PC-9 (cell line): Measurements from ENCODE around the gene ANKRD6. TPM values are rescaled to one million over a fixed set of nuclear protein-coding genes. Genes with fewer than 3 reads are reported as not detected.

ENCODE experiments used
- BruUV-seq: library from RNA; stranded (reverse); fragments of 400-500 nt; replicated peaks from 2 replicates; lab custom pipeline; 2021; lab: Mats Ljungman, UMichigan
- CTCF ChIA-PET: fragments of 300-600 bp; sonication (Branson Sonifier 250); formaldehyde crosslinking; loops from one replicate; lab custom pipeline; 2022; ENCODE audit warnings: antibody characterized with exemption; lab: Charles Lee
- POLR2A ChIA-PET: fragments of 300-600 bp; sonication (Branson Sonifier 250); formaldehyde crosslinking; loops from one replicate; lab custom pipeline; 2022; ENCODE audit warnings: antibody characterized with exemption; ENCODE audit not compliant: unreplicated experiment; lab: Charles Lee
- DNase-seq, 2 experiments: peaks; one replicate each; pipeline versions ENCODE4 v3.0.0 to v3.0.0-alpha.2; 2015 to 2022; ENCODE audit warnings: mixed read lengths in 1 of 2
- H2AFZ ChIP-seq: fragments of 200-600 bp; sonication (generic); 2 replicates; pipeline ENCODE4 v1.8.1; 2017; ENCODE audit warnings: antibody characterized with exemption
- H3F3A ChIP-seq: fragments of 200-600 bp; sonication (generic); 2 replicates; pipeline ENCODE4 v1.8.1; 2017; ENCODE audit warnings: antibody characterized with exemption, mild to moderate bottlenecking, low read depth; ENCODE audit not compliant: insufficient read depth
- H3K27ac ChIP-seq: fragments of 200-600 bp; sonication (generic); 2 replicates; pipeline ENCODE4 v1.6.1; 2016; ENCODE audit warnings: mixed run types
- H3K27me3 ChIP-seq: fragments of 200-600 bp; sonication (generic); 2 replicates; pipeline ENCODE4 v1.6.1; 2016; ENCODE audit warnings: low read depth, mixed run types; ENCODE audit not compliant: insufficient read depth
- H3K36me3 ChIP-seq: fragments of 200-600 bp; sonication (generic); 2 replicates; pipeline ENCODE4 v1.6.1; 2016; ENCODE audit warnings: low read depth, mixed run types
- H3K4me1 ChIP-seq: fragments of 200-600 bp; sonication (generic); replicated peaks from 2 replicates; pipeline ENCODE4 v1.6.1; 2016; ENCODE audit warnings: mixed run types; ENCODE audit not compliant: insufficient read depth
- H3K4me2 ChIP-seq: fragments of 200-600 bp; sonication (generic); 2 replicates; pipeline ENCODE4 v1.6.1; 2017; ENCODE audit warnings: mixed run types
- H3K4me3 ChIP-seq: fragments of 200-600 bp; sonication (generic); 2 replicates; pipeline ENCODE4 v1.6.1; 2016; ENCODE audit warnings: mixed run types
- H3K79me2 ChIP-seq: fragments of 200-600 bp; sonication (generic); 2 replicates; pipeline ENCODE4 v1.6.1; 2017; ENCODE audit warnings: low read depth, mixed run types
- H3K9me2 ChIP-seq: fragments of 200-600 bp; sonication (generic); 2 replicates; pipeline ENCODE4 v1.8.1; 2017; ENCODE audit warnings: mild to moderate bottlenecking; ENCODE audit not compliant: insufficient read depth
- H3K9me3 ChIP-seq: fragments of 200-600 bp; sonication (generic); 2 replicates; pipeline ENCODE4 v1.8.1; 2016; ENCODE audit warnings: low read depth; ENCODE audit not compliant: insufficient read depth
- H4K20me1 ChIP-seq: fragments of 200-600 bp; sonication (generic); 2 replicates; pipeline ENCODE4 v1.8.1; 2017; ENCODE audit not compliant: insufficient read depth
- EZH2 ChIP-seq: fragments of 200-600 bp; sonication (generic); IDR thresholded peaks from 2 replicates; pipeline ENCODE4 v1.8.0; 2017; ENCODE audit warnings: antibody characterized with exemption, low read depth
- intact Hi-C: fragments of 100-400 bp; cut with micrococcal nuclease; formaldehyde crosslinking; loops from one replicate; pipeline ENCODE4 v1.10.0; 2022; ENCODE audit not compliant: unreplicated experiment
- total RNA-seq: library from RNA; stranded (reverse); gene quantifications from 2 replicates; pipeline ENCODE4 v1.2.3, GENCODE V29; 2021
- TF ChIP-seq, protein P1 (sequence below): fragments of 200-600 bp; sonication (generic); conservative IDR thresholded peaks from 2 replicates; pipeline ENCODE4 v1.6.1; 2017; ENCODE audit warnings: mixed run types, antibody characterized with exemption, mild to moderate bottlenecking, moderate library complexity

ANKRD6 gene
- total RNA-seq, 1 experiment from 2014 or later, result 1.8 TPM

DNA sequence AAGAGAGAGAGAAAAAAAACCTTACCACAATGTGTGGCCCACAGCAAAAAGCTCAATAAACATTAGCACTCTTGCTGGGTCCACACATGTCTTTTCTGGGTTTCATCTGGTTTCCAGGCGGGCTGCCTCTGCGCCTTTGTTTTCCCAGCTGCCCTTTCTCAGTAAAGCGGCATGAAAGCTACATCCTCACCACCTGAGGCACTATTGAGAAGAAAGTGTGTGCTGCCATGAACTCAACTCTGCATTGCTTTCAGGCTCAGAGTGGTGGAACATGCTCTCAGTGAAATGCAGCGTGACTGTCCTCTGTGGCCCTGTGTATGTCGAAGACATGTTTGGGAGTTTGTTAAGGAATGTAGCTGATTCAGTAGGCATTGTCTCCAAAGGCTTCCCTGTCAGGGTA is 103.3 kb downstream of the ANKRD6 start:
- TF ChIP-seq EZH2, result no peak
- TF ChIP-seq, protein P1, sequence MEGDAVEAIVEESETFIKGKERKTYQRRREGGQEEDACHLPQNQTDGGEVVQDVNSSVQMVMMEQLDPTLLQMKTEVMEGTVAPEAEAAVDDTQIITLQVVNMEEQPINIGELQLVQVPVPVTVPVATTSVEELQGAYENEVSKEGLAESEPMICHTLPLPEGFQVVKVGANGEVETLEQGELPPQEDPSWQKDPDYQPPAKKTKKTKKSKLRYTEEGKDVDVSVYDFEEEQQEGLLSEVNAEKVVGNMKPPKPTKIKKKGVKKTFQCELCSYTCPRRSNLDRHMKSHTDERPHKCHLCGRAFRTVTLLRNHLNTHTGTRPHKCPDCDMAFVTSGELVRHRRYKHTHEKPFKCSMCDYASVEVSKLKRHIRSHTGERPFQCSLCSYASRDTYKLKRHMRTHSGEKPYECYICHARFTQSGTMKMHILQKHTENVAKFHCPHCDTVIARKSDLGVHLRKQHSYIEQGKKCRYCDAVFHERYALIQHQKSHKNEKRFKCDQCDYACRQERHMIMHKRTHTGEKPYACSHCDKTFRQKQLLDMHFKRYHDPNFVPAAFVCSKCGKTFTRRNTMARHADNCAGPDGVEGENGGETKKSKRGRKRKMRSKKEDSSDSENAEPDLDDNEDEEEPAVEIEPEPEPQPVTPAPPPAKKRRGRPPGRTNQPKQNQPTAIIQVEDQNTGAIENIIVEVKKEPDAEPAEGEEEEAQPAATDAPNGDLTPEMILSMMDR, result no peak
- Histone ChIP-seq H3K9me2 (no peaks in the 10 kb centered on the region), H3K79me2 (no peaks in the 10 kb centered on the region), H4K20me1 (no peaks in the 10 kb centered on the region), H3K4me1 (no peaks in the 10 kb centered on the region), H3F3A (no peaks in the 10 kb centered on the region), H3K36me3 (no peaks in the 10 kb centered on the region), H2AFZ (no peak overlapping the region), H3K4me2 (no peak overlapping the region), H3K9me3 (no peaks in the 10 kb centered on the region), H3K27ac (no peak overlapping the region), H3K27me3 (no peaks in the 10 kb centered on the region), H3K4me3 (no peak overlapping the region)
- no TSS peak for BruUV-seq
- ChIA-PET CTCF (no interaction called here), POLR2A (no interaction called here)
- intact Hi-C loops, result no loop called here
- no peak for DNase-seq

DNA sequence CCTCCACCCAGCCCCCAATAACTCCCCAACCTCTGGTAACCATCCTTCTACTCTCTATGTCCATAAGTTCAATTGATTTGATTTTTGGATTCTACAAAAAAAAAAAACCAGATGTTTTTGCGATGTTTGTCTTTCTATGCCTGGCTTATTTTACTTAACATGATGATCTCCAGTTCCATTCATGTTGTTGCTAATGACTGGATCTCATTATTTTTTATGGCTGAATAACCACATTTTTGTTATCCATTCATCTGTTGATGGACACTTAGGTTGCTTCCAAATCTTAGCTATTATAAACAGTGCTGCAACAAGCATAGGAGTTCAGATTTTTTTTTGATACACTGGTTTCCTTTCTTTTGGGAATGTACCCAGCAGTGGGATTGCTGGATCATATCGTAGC is 106.8 kb downstream of the ANKRD6 start:
- Histone ChIP-seq H3K27me3 (no peaks in the 10 kb centered on the region), H3K9me2 (no peaks in the 10 kb centered on the region), H3K9me3 (no peaks in the 10 kb centered on the region), H3K4me3 (no peak overlapping the region), H3K27ac (no peak overlapping the region), H4K20me1 (no peaks in the 10 kb centered on the region), H3K4me2 (no peak overlapping the region), H3K79me2 (no peaks in the 10 kb centered on the region), H3K4me1 (no peaks in the 10 kb centered on the region), H3F3A (no peaks in the 10 kb centered on the region), H2AFZ (no peak overlapping the region), H3K36me3 (no peaks in the 10 kb centered on the region)
- CTCF ChIA-PET, result no interaction called here
- intact Hi-C loops, result no loop called here
- BruUV-seq, result no TSS peak
- POLR2A ChIA-PET, result no interaction called here
- no peak for DNase-seq
- TF ChIP-seq EZH2, result no peak
- TF ChIP-seq, protein P1, result no peak

DNA sequence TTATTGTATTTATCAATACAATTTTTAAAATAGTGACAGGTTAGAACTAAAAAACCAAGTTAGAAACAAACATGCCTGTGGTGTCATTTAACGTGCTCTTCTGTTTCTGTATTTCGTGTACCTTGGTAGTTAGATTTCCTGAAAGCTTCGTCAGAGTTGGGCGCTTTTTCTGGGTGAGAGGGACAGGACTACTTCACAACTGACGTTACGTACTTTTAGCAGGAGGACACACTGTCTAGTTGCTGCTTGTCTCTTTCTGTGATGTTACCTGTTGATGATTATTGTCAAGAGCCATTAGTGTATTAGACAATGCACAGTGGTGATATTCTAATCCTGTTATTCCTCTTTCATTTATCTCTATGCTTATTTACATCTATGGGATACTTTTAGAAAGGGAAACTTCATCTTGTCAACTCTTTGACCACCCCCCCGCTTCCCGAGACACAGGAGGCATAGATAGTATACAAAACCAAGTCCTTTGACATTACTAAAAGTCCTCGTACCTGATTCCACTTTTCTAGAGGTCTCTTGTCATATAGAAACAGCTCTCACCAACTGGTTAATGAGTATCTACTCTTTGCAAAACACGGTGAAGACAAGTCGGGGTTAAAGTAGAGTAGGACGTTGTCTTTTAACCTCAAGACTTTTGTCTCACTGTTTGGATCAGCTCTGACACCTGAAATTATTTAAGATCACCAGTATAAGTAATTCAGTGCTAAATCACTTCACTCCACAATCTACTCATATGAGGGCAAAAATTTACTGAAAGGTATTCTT is 109.3 kb downstream of the ANKRD6 start:
- H3F3A ChIP-seq, result no peaks in the 10 kb centered on the region
- no peaks in the 10 kb centered on the region for H4K20me1 ChIP-seq
- no peak overlapping the region for H3K4me2 ChIP-seq
- H3K27me3 ChIP-seq, result no peaks in the 10 kb centered on the region
- H3K36me3 ChIP-seq, result no peaks in the 10 kb centered on the region
- DNase-seq, result no peak
- intact Hi-C loops, result no loop called here
- BruUV-seq, result no TSS peak
- ChIA-PET CTCF (no interaction called here), POLR2A (no interaction called here)
- no peaks in the 10 kb centered on the region for H3K79me2 ChIP-seq
- H3K4me3 ChIP-seq, result no peak overlapping the region
- TF ChIP-seq, protein P1, result no peak
- TF ChIP-seq EZH2, result no peak
- H2AFZ ChIP-seq, result no peak overlapping the region
- H3K9me3 ChIP-seq, result no peaks in the 10 kb centered on the region
- no peak overlapping the region for H3K27ac ChIP-seq
- no peaks in the 10 kb centered on the region for H3K4me1 ChIP-seq
- no peaks in the 10 kb centered on the region for H3K9me2 ChIP-seq
